Kidney epithelial cell (primary cell): ENCODE results near the gene ADAMTS19. TPM values are rescaled to one million over a fixed set of nuclear protein-coding genes. Genes with fewer than 3 reads are reported as not detected.

Experiments
- DNase-seq: peaks from one replicate; pipeline ENCODE4 v3.0.0-alpha.2; 2010; ENCODE audit warnings: low read depth
- H3K27me3 ChIP-seq: 2 replicates; pipeline ENCODE4 v1.6.0; 2011; ENCODE audit warnings: low read length; ENCODE audit not compliant: control insufficient read depth, insufficient read depth
- H3K36me3 ChIP-seq: 2 replicates; pipeline ENCODE4 v1.5.1; 2011; ENCODE audit warnings: low read length; ENCODE audit not compliant: control insufficient read depth, insufficient read depth
- H3K4me3 ChIP-seq: 2 replicates; pipeline ENCODE4 v1.5.1; 2011; ENCODE audit warnings: low read depth, mild to moderate bottlenecking, control low read depth, low read length
- CTCF ChIP-seq: IDR thresholded peaks from 2 replicates; pipeline ENCODE4 v1.5.1; 2011; ENCODE audit warnings: mild to moderate bottlenecking, moderate library complexity, low read length, control low read depth, inconsistent platforms; ENCODE audit not compliant: insufficient read depth, poor library complexity, severe bottlenecking
- total RNA-seq: library from RNA; depleted of rRNA; stranded (reverse); fragments of >200 nt; gene quantifications from 2 replicates; pipeline ENCODE4 v1.2.3, GENCODE V29; 2015

ADAMTS19 gene
- total RNA-seq, 1 donor from 2014 or later: 0.21 TPM

- DNase-seq: no peak
- Histone ChIP-seq H3K4me3 (no peak overlapping the region), H3K36me3 (no peaks in the 10 kb centered on the region), H3K27me3 (no peaks in the 10 kb centered on the region)
- TF ChIP-seq CTCF: no peak
These were observed 81.0 kb downstream of the ADAMTS19 start for GRCh38 chr5:129541051-129541450.

GRCh38 chr5:129541648-129542251, 81.7 kb downstream of the ADAMTS19 start:
- TF ChIP-seq CTCF: peak; percentile 47
- no peak overlapping the region for H3K4me3 ChIP-seq
- no peaks in the 10 kb centered on the region for H3K27me3 ChIP-seq
- no peaks in the 10 kb centered on the region for H3K36me3 ChIP-seq
- no peak for DNase-seq

- H3K4me3 ChIP-seq: no peak overlapping the region
- H3K36me3 ChIP-seq: no peaks in the 10 kb centered on the region
- no peak for TF ChIP-seq CTCF
- no peak for DNase-seq
- H3K27me3 ChIP-seq: no peaks in the 10 kb centered on the region
These were observed 87.0 kb downstream of the ADAMTS19 start for GRCh38 chr5:129547137-129547536.

GRCh38 chr5:129554134-129554904, 94.2 kb downstream of the ADAMTS19 start:
- no peak for DNase-seq
- TF ChIP-seq CTCF: no peak
- no peak overlapping the region for H3K4me3 ChIP-seq
- H3K36me3 ChIP-seq: no peaks in the 10 kb centered on the region
- no peaks in the 10 kb centered on the region for H3K27me3 ChIP-seq

- no peak overlapping the region for H3K4me3 ChIP-seq
- DNase-seq: no peak
- no peak for TF ChIP-seq CTCF
These were observed 103.5 kb downstream of the ADAMTS19 start for GRCh38 chr5:129563585-129563984.

More at GRCh38 chr5:129563585-129563984, 103.5 kb downstream of the ADAMTS19 start:
- no peaks in the 10 kb centered on the region for H3K27me3 ChIP-seq
- H3K36me3 ChIP-seq: no peaks in the 10 kb centered on the region
